HepG2 (cell line): Measurements from ENCODE around the gene ZNF394. TPM values are rescaled to one million over a fixed set of nuclear protein-coding genes. Genes with fewer than 3 reads are reported as not detected.
A peak's percentile ranks its signal among the peaks of the same experiment; 100 is the strongest.

Source experiments
- ATAC-seq: fragments of 200-7000 bp; cut with Tn5 transposase; 3 replicates; pipeline ENCODE4 v1.9.1; 2020; ENCODE audit warnings: mild to moderate bottlenecking, moderate library complexity
- BruUV-seq: library from RNA; stranded (reverse); fragments of 400-500 nt; replicated peaks from 2 replicates; lab custom pipeline; 2021; lab: Mats Ljungman, UMichigan
- CTCF ChIA-PET: fragments of 300-600 bp; formaldehyde crosslinking; extraction: SDS; loops from one replicate; lab custom pipeline; 2021; ENCODE audit warnings: low total read pairs, inconsistent platforms, low intra/inter-chr PET ratio; lab: Yijun Ruan, JAX
- POLR2A ChIA-PET: fragments of 350-600 bp; sonication (Branson Sonifier 250); formaldehyde crosslinking; loops from one replicate; lab custom pipeline; 2020; ENCODE audit warnings: antibody characterized with exemption, inconsistent platforms; lab: Yijun Ruan, JAX
- DNase-seq: peaks from one replicate; pipeline ENCODE4 v3.0.0-alpha.2; 2015; ENCODE audit warnings: low spot score
- FAIRE-seq: peaks from 3 replicates; lab custom pipeline; 2011; peaks lifted over from hg19 to GRCh38; lab: Jason Lieb, UNC
- H2AFZ ChIP-seq: one replicate; pipeline ENCODE4 v1.6.1; 2011; ENCODE audit warnings: low read length, inconsistent platforms
- H3K27ac ChIP-seq: fragments of 300-600 bp; 3 replicates; pipeline ENCODE4 v1.8.0; 2011; ENCODE audit warnings: mixed run types, mild to moderate bottlenecking, mixed read lengths, low read length, inconsistent platforms; ENCODE audit not compliant: insufficient read depth; ENCODE audit errors: extremely low read length
- H3K27me3 ChIP-seq, 2 experiments: fragments of 200-600 bp in 1 of 2; 2 replicates in 1 of 2; 3 replicates in 1 of 2; pipeline versions ENCODE4 v1.6.0 to v1.8.0; 2011; ENCODE audit warnings: low read length in 2 of 2, mild to moderate bottlenecking in 2 of 2, moderate library complexity in 2 of 2, inconsistent platforms in 1 of 2; ENCODE audit not compliant: insufficient read depth in 2 of 2, control insufficient read depth in 1 of 2
- H3K36me3 ChIP-seq, 2 experiments: fragments of 200-600 bp in 1 of 2; replicated peaks in 1 of 2; 2 replicates in 1 of 2; 3 replicates in 1 of 2; pipeline versions ENCODE4 v1.5.1 to v1.8.0; 2011; ENCODE audit warnings: low read length in 2 of 2, inconsistent platforms in 1 of 2; ENCODE audit not compliant: insufficient read depth in 2 of 2, control insufficient read depth in 1 of 2
- H3K4me1 ChIP-seq: 2 replicates; pipeline ENCODE4 v1.5.1; 2012; ENCODE audit warnings: low read length, inconsistent platforms; ENCODE audit not compliant: insufficient read depth
- H3K4me2 ChIP-seq: 2 replicates; pipeline ENCODE4 v1.6.0; 2011; ENCODE audit warnings: low read depth, low read length, inconsistent platforms
- H3K4me3 ChIP-seq, 3 experiments: fragments of 200-600 bp in 1 of 3; sonication (generic), shearing (Covaris generic) in 1 of 3; replicated peaks in 1 of 3; 2 replicates each; pipeline ENCODE4 v1.5.1; 2011 to 2016; ENCODE audit warnings: low read length in 3 of 3, inconsistent platforms in 2 of 3, low read depth in 2 of 3, mild to moderate bottlenecking in 2 of 3, control low read depth in 1 of 3, mixed read lengths in 1 of 3; ENCODE audit not compliant: insufficient read depth in 1 of 3
- H3K79me2 ChIP-seq: one replicate; pipeline ENCODE4 v1.6.1; 2011; ENCODE audit warnings: low read length, inconsistent platforms; ENCODE audit not compliant: insufficient read depth
- H3K9ac ChIP-seq: 2 replicates; pipeline ENCODE4 v1.6.0; 2011; ENCODE audit warnings: mild to moderate bottlenecking, low read depth, low read length, inconsistent platforms; ENCODE audit not compliant: insufficient read depth
- H3K9me3 ChIP-seq: 2 replicates; pipeline ENCODE4 v1.5.1; 2012; ENCODE audit warnings: mild to moderate bottlenecking, low read length
- H4K20me1 ChIP-seq: 2 replicates; pipeline ENCODE4 v1.6.0; 2011; ENCODE audit warnings: inconsistent platforms, mild to moderate bottlenecking, low read length, moderate library complexity; ENCODE audit not compliant: insufficient read depth
- AGO1 ChIP-seq: fragments of 200-400 bp; formaldehyde crosslinking; IDR thresholded peaks from 2 replicates; pipeline ENCODE4 v1.6.1; 2017; ENCODE audit warnings: mild to moderate bottlenecking, low read depth, low read length, moderate library complexity; ENCODE audit not compliant: poor library complexity, severe bottlenecking
- AGO2 ChIP-seq: fragments of 200-400 bp; formaldehyde crosslinking; optimal IDR thresholded peaks from 2 replicates; pipeline ENCODE3; 2017; ENCODE audit warnings: mild to moderate bottlenecking, low read depth, low read length, moderate library complexity
- CBX5 ChIP-seq: sonication (generic); formaldehyde crosslinking; IDR thresholded peaks from 2 replicates; pipeline ENCODE4 v1.4.0; 2020; ENCODE audit warnings: missing genetic modification reagents, borderline replicate concordance
- RBFOX2 ChIP-seq: fragments of 200-400 bp; formaldehyde crosslinking; IDR thresholded peaks from 2 replicates; pipeline ENCODE4 v1.6.1; 2017; ENCODE audit warnings: low read depth, mild to moderate bottlenecking, low read length
- RBM22 ChIP-seq: fragments of 200-400 bp; formaldehyde crosslinking; optimal IDR thresholded peaks from 2 replicates; pipeline ENCODE3; 2017; ENCODE audit warnings: mild to moderate bottlenecking, low read length, moderate library complexity
- ZNF850 ChIP-seq: sonication (generic); formaldehyde crosslinking; conservative IDR thresholded peaks from 2 replicates; pipeline ENCODE4 v1.9.0; 2021; ENCODE audit warnings: mild to moderate bottlenecking, missing genetic modification reagents
- WGBS: methylation state at CpG from one replicate; pipeline ENCODE4 v1.1.6; 2017; ENCODE audit warnings: low lambda C conversion rate; 5-methylcytosine and 5-hydroxymethylcytosine counted together
- in situ Hi-C: cut with HindIII; loops from 2 replicates; pipeline ENCODE4 v1.10.0; 2017; ENCODE audit warnings: low pct_unique_long_range_greater_than_20kb; ENCODE audit not compliant: extremely low pct_ligation_motif_present
- intact Hi-C: fragments of 100-400 bp; cut with micrococcal nuclease; formaldehyde crosslinking; loops from one replicate; pipeline ENCODE4 v1.10.0; 2022; ENCODE audit not compliant: unreplicated experiment
- polyA plus RNA-seq, 8 experiments: library from polyadenylated mRNA; depleted of rRNA in 3 of 8; stranded (reverse) in 7 of 8; unstranded in 1 of 8; fragments of >200 nt; fragmentation: Illumina TruSeq in 4 of 8; extraction: Trizol in 4 of 8; gene quantifications; 2 replicates each; pipeline versions ENCODE4 v1.2.1 to v1.2.3, GENCODE V29; 2011 to 2016; ENCODE audit warnings: low read depth in 4 of 8, missing spikeins in 1 of 8, mixed read lengths in 1 of 8; ENCODE audit not compliant: insufficient read depth in 1 of 8
- total RNA-seq, 5 experiments: library from RNA; depleted of rRNA; stranded (reverse); fragments of >200 nt; fragmentation: Illumina TruSeq; extraction: Trizol; gene quantifications; 2 replicates each; pipeline ENCODE4 v1.2.3, GENCODE V29; 2016; ENCODE audit warnings: low read depth in 1 of 5
- TF ChIP-seq, protein P1 (sequence below): fragments of 450-650 bp; IDR thresholded peaks from 2 replicates; pipeline ENCODE4 v1.6.1; 2017; ENCODE audit warnings: mild to moderate bottlenecking
- TF ChIP-seq, protein P2 (sequence below): sonication (generic); formaldehyde crosslinking; IDR thresholded peaks from 2 replicates; pipeline ENCODE4 v1.4.0; 2020; ENCODE audit warnings: missing genetic modification reagents

ZNF394 gene
- total and polyA plus RNA-seq, 2 of the 13 experiments (the other 11 are each of a cell fraction or from before 2014, with no cell fraction given) = 7.8 to 19.6 TPM

DNA sequence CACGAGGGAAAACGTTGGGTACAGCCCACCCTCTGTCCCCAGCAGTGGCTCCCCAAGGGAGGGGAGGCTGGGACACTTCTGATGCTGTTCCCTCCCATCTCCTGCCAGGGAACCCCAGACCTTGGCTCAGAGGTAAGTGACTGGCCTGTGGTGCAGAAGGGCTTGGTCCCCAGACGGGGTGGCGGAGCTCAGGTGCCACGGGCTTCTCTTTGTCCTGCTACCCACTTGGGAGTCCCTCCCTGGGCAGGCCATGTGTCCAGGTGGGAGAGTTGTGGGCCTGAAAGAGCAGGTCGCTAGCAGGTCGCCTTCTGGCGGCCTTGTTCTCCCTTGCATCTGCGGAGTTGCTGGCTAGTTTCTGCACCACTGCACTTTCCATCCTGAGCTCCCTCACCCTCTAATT, 44.2 kb downstream of the ZNF394 start:
- Histone ChIP-seq H3K79me2 (peaks cover 26% of the 10 kb centered on the region), H2AFZ (no peak overlapping the region), H3K9ac (no peak overlapping the region), H3K4me2 (no peak overlapping the region), H3K27ac (no peak overlapping the region), H3K36me3 (peaks cover 28 to 97% of the 10 kb centered on the region in 2 experiments), H3K4me3 (no peak overlapping the region), H3K9me3 (no peaks in the 10 kb centered on the region), H3K4me1 (peaks cover 9% of the 10 kb centered on the region), H3K27me3 (no peaks in the 10 kb centered on the region), H4K20me1 (peaks cover 37% of the 10 kb centered on the region)
- WGBS = 87% methylated on average over 7 of the region's 9 CpGs
- no peak for FAIRE-seq
- in situ Hi-C loops = no loop called here
- intact Hi-C loops = no loop called here
- no peak; the same call in 2 of the 3 replicates for ATAC-seq
- CTCF ChIA-PET = no interaction called here
- TF ChIP-seq, protein P1, sequence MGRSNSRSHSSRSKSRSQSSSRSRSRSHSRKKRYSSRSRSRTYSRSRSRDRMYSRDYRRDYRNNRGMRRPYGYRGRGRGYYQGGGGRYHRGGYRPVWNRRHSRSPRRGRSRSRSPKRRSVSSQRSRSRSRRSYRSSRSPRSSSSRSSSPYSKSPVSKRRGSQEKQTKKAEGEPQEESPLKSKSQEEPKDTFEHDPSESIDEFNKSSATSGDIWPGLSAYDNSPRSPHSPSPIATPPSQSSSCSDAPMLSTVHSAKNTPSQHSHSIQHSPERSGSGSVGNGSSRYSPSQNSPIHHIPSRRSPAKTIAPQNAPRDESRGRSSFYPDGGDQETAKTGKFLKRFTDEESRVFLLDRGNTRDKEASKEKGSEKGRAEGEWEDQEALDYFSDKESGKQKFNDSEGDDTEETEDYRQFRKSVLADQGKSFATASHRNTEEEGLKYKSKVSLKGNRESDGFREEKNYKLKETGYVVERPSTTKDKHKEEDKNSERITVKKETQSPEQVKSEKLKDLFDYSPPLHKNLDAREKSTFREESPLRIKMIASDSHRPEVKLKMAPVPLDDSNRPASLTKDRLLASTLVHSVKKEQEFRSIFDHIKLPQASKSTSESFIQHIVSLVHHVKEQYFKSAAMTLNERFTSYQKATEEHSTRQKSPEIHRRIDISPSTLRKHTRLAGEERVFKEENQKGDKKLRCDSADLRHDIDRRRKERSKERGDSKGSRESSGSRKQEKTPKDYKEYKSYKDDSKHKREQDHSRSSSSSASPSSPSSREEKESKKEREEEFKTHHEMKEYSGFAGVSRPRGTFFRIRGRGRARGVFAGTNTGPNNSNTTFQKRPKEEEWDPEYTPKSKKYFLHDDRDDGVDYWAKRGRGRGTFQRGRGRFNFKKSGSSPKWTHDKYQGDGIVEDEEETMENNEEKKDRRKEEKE = no peak
- TF ChIP-seq AGO1 = peak; percentile 1
- TF ChIP-seq AGO2 = peak; percentile 82
- TF ChIP-seq RBM22 = peak; percentile 85
- no peak for TF ChIP-seq ZNF850
- POLR2A ChIA-PET = interaction anchor here (3.8 kb wide), 1 partner anchor 10 kb away, joined by 16 read pairs; the partner anchor contains the start of gene ATP5MF
- no TSS peak for BruUV-seq
- DNase-seq = no peak

DNA sequence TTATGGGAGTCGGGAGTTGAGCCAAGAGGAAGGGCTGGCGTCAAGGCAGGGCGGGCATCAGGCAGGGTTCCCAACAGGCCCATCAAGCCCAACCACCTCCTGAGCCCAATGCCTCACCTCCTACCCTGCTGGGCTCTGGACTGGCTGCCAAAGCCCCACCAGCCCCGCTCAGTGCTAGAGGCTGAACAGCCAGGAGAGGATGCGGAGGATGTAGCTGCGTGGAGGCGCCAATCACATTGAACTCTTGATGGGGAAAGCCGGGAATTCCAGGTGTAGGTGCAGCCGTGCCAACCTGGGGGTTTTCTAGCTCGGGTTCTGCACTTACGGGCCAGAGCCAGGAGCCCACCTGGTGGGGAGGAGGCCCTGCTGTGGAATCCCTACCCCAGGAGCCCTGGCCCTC, 47.0 kb downstream of the ZNF394 start:
- BruUV-seq = no TSS peak
- peaks cover under 1% of the 10 kb centered on the region for H3K79me2 ChIP-seq
- no peaks in the 10 kb centered on the region for H3K27me3 ChIP-seq
- intact Hi-C loops (no loop called here), in situ Hi-C loops (no loop called here)
- H3K4me1 ChIP-seq = no peaks in the 10 kb centered on the region
- DNase-seq = no peak
- no peaks in the 10 kb centered on the region for H3K9me3 ChIP-seq
- TF ChIP-seq, protein P2, sequence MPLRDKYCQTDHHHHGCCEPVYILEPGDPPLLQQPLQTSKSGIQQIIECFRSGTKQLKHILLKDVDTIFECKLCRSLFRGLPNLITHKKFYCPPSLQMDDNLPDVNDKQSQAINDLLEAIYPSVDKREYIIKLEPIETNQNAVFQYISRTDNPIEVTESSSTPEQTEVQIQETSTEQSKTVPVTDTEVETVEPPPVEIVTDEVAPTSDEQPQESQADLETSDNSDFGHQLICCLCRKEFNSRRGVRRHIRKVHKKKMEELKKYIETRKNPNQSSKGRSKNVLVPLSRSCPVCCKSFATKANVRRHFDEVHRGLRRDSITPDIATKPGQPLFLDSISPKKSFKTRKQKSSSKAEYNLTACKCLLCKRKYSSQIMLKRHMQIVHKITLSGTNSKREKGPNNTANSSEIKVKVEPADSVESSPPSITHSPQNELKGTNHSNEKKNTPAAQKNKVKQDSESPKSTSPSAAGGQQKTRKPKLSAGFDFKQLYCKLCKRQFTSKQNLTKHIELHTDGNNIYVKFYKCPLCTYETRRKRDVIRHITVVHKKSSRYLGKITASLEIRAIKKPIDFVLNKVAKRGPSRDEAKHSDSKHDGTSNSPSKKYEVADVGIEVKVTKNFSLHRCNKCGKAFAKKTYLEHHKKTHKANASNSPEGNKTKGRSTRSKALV = no peak
- 0 out of 2 replicates have a peak, but pooled peaks have one; percentile 31 for TF ChIP-seq RBFOX2
- peak; percentile 55 for TF ChIP-seq AGO2
- no peak for TF ChIP-seq CBX5 (CRISPR knock-in tag)
- TF ChIP-seq, all 625 proteins: peak for 2
- FAIRE-seq = no peak
- Histone ChIP-seq H4K20me1 (peaks cover 11% of the 10 kb centered on the region), H3K27ac (no peak overlapping the region), H2AFZ (no peak overlapping the region), H3K4me3 (no peak overlapping the region), H3K36me3 (peaks cover 35 to 96% of the 10 kb centered on the region in 2 experiments), H3K9ac (no peak overlapping the region), H3K4me2 (no peak overlapping the region)
- WGBS = 98% methylated on average over 10 of the region's 11 CpGs
- ChIA-PET CTCF (no interaction called here), POLR2A (no interaction called here)
- no peak for ATAC-seq
